HG03378 (cell line): Measurements from ENCODE around the gene MDFI.

ENCODE experiments used
- ATAC-seq: cut with Tn5 transposase; IDR thresholded peaks from one replicate; pipeline ENCODE4 v1.9.1; 2021; ENCODE audit warnings: mild to moderate bottlenecking, moderate library complexity; ENCODE audit not compliant: unreplicated experiment

Gene MDFI

DNA sequence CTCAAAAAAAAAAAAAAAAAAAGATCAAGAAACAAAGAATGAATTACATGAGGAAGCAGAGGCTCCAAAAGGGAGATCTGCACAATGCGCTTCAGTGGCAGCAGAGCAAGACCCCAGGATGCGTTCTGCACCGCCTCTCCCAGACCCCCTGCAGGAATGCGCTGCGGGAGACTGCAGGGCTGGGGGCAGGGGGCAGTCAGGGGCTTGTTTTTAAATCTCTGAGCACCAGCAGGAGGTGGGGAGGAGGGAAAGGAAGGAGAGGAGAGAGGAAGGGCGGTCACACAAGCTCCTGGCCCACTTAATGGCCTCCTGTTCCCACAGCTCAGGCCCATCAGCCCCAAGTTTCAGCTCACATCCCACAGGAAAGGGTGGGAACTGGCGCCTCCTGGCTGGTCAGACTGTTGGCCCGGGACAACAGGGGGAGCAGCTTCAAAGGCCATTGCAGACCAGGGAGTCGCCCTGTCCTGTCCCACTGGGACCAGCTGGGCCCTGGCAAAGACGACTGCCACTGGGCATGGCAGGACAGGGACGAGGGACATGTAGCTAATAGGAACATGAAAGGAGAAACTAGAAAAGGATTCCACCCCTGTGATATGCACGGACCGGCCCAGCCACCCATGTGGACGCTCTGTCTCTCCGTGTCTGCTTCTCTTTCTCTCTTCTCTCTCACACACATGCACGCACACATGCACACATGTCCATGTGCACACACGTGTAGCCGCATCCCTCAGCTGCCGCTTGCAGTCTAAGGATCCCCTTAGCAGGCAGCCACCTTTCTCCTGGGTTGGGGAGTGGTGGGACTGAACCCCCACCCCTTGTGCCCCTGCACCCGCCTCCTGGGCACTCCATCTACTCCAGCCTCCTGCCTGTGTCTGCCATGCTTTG lies 62.4 kb downstream of the MDFI start:
- no peak for ATAC-seq

DNA sequence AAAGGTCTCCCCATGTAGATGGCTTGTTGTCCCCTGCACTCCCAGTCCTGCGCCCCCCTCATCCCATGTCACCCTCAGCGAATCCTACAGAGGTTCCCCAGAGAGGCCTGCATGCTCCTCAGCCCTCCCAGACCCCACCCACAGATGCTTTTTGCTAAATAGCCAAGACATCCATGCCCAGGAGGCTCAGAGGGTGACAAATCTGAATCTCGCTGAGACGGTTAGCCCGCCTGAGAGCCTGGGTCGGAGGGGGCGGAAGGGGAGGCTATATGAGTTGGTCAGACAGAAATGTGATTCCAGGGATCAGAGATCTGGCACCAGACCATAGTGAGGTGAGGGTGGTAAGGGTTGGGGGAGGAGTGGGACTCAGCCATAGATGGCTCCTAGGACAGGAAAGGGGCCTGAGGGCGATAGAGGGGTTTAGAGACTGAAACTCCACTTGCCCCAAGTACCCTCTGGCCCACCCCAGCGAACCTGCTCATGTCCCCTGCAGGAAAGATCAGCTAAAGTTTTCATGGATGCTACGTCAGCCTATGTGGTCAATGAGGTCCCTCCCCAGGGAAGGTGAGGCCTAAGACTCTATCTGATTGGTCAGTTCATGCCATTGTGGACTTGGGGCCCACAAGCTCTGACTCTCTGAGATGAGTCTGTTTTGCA lies 63.9 kb downstream of the MDFI start:
- no peak for ATAC-seq

DNA sequence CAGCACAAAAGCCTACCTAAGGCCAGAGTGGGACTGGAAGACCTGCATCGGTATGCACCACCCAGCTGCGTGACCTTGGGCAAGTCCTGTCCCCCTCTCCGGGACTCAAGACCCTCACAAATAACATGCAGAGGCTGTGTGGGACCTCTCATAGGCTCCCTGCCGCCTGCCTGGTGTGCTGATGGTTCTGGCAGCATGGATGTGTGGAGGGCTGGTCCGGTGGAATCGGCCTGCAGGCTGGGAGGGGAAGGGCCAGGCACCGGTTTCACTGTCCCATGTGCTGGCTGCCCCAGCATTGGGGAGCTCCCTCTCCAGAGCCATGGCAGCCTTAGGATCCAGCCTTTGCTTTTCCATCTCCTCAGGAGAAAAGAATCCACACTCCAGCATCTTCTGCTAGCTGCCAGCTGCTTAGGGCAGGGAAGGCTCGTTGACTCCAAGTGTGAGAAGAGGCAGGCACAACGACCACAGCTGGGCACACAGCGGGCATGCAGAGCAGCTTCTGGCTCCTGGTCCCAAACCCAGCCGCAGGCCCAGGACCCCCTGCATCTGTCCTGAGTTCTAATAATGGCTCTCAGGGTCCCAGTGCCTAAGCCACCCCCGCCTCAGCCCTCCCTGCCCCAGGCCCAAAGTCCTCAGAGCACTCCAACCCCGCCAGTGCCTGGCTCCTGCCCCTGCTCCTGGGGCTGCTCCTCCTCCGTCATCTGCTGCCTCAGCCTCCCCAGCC lies 64.7 kb downstream of the MDFI start:
- no peak for ATAC-seq
